GM19468 (cell line): ENCODE data around the gene LINGO4.

ENCODE experiments used
- ATAC-seq: cut with Tn5 transposase; IDR thresholded peaks from one replicate; pipeline ENCODE4 v1.9.1; 2021; ENCODE audit warnings: mild to moderate bottlenecking, moderate library complexity, moderate number of reproducible peaks; ENCODE audit not compliant: unreplicated experiment; ENCODE audit errors: extremely low read depth

LINGO4 gene

DNA sequence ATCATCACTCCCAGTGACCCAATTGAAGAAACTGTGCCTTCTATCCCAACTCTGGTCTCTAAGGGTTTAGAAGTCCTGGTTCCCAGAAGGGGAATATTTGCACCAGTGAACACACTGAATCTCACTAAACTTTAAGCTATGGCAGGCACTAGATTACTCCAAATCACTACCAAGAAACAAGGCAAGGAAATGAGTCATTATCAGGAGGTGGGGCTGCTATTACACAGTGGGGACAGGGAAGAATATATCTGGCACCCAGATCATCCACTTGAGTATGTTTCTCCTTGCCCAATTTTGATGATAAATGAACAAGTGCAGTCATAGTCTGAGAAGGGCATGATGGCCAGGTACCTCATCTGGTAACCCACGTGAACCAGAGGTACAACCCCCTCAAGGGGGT lies 48.9 kb downstream of the LINGO4 start:
- no peak for ATAC-seq
